ENCODE measurements around the gene HSPA12A.

HSPA12A gene

DNA sequence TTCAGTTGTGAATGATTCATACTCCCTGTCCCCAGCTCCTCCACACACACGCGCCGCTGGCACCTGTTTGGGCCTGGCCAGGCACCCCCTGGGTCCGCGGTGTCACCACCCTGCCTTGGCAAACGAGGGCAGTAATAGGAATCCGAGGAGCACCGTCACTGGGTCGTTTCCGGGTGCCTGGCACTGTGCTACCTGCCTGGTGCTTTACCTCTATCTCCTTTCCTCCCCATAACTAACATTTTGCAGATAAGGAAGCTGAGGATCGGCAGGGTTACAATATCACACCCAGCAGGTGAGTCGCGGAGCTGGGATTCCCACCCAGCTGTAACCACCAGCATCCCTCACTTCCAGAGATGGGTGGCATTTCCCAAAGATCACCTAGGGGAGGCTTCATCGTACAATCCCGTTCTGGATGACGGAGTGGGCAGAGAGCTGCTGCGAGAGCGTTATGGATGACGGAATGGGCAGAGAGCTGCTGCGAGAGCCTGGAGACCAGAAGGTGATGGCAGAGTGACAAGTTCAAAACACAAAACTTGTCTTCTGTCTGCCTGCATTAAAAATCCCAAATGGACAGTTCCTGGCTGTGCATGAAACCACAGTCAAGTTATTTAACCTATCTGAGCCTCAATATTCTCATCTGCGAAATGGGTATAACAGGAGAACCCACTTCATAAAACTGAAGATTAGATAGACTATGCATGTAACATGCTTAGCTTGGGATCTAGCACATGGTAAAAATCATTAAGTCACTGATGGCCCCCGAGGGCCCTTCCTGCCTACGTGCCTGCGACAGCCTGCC lies 1.1 kb upstream of the HSPA12A start:
- no peak for DNase-seq (ENCODE audit: low read depth)

DNA sequence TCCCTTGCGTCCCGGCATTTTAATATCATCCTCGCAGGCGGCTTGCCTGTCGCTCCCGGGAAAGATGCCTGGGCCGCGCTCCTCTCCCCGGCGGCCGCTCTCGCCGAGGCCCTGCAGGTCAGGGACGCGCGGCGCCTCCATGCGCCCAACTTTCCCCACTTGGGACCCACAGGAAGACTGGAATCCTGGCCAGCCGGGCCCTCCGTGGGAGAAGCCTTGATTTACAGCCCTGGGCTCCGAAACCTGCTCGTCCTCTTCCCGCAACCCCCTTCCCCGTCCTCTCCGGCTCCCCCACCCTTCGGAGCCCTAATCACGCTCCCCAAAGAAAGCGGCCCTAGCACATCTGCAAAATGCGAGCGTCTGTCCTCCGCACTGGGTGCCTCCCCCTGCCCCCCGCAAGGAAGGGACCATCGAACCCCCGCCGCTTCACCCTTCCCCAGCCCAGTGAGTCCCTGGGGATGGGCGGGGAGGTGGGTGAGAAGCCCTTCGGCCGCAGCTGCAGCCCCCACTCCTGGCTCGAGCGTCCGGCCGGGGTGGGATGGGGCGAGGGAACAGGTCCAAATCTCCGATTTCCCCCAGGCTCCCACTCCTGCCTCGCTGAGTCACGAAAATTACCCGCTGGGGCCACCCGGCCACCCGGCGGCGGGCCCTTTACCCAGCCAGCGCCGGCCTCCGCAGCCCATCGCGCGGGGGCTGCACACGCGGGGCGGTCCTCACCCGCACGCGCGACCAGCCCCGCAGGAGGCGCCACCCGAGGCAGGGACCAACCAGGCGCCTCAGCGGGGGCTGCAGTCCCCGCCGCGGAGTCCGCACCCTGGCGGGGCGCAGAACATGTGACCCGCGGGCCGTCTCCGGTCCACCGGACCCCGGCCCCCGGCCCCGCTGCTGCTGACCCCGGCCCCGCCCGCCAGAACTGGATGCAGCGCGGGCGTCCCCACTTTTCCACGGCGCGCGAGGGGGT lies 695 bp downstream of the HSPA12A start:
- no peak for DNase-seq (ENCODE audit: low read depth)

DNA sequence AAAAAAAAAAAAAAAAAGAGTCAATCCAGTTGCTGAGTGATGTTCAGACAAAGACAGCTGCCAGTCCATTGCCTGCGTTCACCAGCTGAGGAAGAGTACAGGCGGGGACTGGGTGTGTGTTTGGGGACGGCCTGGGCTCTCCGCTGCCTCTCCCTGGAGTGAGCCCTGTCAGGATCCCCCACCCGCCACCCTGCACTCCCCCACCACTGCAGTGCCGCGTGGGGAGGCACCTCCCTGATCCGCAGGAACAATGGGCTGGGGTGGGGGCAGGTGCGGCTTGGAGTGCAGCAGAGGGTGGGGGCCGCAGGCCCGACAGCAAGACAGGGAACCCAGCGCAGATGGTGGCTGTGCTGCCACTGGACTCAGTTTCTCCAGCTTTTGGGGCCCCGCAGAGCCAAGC lies 1.4 kb downstream of the HSPA12A start:
- no peak for DNase-seq (ENCODE audit: low read depth)

DNA sequence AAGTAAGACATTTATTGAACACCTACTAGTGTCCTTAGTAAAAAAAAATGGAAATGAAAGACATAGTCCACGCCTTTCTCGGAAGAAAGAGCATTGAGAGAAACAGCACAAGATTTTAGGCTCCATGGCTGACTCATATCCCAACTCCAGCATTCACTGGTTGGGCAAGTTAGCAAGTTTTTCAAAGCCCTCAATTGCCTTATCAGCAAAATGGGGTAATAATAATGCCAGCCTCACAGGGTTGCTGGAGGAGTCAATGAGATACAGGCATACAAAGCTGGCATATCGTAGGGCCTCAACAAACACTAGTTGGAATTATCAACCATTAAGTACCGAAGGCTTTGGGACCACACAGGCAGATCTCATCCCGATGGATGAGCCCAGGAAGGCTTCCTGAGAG lies 4.0 kb downstream of the HSPA12A start:
- DNase-seq (ENCODE audit: low read depth), result no peak

DNA sequence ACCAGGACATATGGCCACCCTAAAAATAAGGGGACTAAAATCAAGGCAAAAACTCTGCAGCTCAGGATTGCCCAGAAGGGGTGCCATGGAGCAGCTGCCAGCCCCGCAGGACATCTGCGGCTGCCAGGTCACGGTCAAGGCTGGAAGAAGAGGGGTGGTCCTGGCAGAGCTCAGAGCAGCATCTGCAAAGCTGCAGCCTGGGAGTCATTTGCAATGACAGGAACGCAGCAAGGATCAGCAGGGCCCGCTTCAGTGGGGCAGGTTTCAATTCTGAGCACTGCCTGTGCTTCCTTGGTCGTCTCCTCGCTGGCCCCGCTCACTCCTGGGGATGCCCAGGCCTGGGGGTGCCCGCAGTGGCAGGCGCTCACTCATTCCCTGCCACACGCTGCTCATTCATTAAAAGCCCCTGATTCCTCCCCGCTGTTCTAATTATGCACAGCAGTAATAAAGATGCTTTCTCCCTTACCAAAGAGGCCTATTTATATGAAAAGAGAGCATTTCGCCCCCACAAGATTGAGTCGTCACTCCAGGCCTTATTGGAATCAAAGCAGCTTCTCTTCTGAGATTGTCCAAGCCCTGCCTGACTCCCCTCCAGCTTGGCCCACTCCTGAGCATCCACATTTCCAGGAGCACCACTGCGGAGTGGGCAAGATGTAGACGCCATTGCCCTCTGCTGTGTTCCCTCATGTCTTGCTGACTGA lies 4.6 kb downstream of the HSPA12A start:
- DNase-seq (ENCODE audit: low read depth), result no peak

DNA sequence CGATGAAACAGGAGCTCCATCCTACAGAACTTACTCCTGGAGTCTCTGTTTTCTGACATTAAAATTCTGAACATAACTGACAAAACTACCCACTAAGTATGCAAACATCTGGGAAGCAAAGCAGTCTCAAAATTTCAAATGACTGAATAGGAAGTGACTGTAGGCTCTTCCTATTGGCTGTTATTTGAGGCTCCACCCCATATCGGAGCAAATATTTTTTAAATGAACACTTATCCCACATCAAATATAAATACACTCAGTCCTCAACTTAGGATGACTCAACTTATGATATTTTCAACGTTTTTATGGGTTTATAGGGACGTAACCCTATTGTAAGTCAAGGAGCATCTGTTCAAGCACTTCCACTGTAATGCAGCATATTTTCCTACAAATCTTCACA lies 8.8 kb downstream of the HSPA12A start:
- DNase-seq (ENCODE audit: low read depth), result no peak

DNA sequence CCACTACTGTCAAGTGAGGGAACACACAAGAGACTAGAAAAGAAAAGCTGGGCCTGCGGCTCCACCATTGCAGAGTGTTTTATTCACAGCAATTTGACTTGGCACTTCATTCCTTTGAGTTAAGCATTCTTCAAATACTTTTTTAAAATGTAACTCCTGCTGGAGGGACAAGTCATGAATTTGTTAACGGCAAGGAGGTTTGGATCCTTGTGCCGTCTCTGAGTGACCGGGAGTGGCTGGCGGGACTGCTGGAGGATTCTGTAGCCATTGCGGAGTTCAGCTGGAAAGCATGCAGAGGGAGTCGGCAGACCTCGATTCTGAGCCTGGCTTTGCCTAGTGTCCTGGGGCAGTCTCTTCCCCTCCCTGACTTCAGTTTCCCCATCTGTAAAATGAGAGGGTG lies 9.8 kb downstream of the HSPA12A start:
- no peak for DNase-seq (ENCODE audit: low read depth)

DNA sequence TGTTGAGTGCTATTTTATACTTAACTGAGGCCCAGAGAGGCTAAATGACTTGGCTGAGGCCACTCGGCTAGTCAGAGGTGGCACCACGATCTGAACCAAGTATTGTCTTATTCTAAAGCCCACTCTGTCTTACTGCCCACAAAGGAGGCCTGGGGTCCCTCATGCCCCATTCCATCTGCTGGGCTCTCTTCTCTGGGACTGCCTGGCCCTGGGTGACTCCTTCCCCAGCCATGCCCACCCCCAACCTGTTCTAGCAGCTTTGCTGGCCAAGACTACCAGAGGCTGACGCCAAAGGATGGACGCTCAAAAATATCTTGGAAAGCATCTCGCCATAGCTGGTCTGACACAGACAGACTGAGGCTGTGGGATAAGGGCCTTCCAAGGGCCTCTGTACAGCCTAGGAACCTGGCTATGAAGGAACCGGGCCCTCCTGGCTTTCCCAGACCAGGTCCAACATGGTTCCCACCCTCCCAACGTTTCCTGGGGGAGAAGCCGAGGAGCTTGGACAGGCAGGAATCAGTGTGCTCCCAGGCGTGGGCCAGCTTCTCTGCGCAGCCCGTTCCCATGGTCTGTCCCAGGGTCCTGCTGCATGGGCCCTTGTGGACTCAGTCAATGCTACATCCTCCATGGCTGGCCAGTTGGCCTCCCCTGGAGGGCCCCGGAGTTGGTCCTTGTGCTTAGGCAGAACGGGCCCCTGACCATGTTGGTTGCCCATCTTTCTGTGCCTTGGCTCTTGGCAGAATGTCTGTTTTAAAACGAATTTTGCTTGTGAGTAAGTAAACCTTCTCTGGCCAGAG lies 11.7 kb downstream of the HSPA12A start:
- DNase-seq (ENCODE audit: low read depth), result no peak

DNA sequence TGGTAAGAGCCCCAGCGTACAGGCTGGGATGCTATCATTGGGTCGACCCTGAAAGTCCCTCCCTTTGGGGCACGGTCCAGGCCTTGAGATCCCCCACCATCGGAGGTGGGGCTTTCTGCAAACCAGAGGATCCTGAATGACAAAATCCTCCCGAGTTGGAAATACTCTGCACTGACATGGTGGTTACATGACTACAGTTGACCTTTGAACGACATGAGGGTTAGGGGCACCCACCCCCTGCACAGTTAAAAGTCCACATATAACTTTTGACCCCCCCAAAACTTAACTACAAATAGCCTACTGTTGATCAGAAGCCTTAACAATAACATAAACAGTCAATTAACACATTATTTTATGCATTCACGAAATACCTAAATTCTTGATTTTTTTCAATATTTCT lies 13.1 kb downstream of the HSPA12A start:
- no peak for DNase-seq (ENCODE audit: low read depth)

DNA sequence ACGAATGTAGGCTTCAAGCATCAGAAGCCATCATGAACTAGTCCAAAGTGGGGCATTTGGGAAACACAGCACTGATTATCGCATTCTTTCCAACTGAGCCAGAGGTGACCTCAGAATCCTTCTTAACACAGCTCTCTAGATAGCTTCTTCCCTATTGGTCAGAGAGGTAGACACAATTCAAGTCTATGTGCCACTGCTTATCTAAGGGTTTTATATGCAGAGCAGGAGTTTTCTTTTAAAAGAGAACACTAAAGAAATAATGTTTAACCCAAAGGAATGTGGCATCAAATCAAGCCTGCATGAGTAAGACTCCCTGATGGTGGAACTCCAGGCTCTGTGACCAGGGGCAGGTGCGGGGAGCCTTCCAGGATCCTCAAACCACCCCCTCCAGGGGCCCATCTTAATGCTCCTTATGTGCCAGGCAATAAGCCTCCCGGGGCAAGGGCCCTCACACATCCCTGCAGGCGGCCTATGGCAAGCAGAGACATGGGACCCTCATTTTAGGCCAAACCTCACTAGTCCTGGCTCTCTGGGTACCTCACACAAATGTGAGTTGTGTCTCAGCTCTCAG lies 13.8 kb downstream of the HSPA12A start:
- DNase-seq (ENCODE audit: low read depth), result no peak

DNA sequence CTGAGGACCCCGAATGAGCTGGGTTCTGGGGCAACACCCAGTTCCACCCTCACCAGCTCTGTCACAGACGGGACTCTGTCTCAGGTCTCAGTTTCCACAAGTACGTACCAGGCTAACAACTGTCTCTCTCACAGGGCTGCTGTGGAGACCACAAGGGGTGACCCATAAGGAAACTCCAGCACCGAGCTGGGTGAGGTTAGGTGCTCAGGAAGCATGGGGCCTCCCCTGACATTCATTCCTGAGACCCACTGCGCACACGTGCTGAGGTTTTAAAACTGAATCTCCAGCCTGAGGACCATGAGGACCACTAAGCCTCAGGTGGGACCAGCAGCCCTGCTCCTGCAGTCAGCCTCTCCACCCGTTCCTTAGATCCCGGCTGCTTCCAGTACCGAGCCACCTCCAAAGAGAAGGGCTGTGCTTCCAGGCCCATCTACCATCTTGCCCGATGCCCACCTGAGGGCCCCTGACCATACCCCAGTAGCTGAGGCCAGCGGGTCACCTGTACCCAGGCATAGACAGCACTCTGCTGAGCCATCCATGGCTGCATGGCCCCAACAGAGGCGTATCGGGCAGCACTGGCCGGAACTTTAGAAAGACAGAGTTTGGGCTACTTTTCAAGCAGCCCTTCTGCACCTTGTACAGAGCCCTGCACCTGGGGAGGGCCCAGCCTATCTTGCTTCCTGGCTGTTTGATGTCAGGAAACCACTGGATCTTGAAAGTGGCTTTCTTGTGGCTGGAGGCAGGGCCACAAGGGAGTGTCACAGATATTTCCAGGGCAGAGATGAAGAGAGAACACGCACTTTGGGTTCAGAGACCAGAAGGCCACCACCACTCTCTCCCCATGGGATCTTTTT lies 18.7 kb downstream of the HSPA12A start:
- no peak for DNase-seq (ENCODE audit: low read depth)

DNA sequence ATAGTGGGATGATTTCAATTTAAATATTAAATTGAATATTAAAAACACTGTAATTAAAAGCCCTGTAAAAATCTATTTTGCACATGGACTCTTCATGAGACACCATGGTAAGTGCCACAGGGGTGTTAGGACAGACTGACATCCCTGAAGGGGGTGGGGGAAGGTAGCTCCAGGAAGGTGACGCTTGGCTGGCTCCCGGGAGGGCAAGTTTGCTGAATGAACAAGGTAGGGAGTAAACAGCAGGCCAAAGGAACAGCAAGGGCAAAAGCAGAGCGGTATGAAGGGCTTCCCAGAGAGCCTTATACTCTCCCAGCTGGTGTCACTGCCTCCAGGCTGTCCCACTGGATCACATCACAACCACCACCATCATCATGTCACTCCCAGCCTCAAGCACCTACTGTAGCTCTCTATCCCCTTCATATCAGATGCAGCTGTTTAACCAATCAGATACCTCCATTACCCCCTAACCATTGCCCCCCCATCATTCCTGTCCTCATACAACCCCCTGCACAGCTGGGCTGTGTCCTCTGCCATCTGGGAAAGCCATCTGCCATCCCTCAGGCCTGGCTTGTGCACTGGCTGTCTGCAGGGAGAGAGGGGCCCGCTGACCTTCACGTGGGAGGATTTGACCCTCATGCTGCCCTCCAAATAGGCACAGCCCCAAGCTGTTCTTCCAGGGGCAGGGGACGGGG lies 19.5 kb downstream of the HSPA12A start:
- DNase-seq (ENCODE audit: low read depth), result no peak

DNA sequence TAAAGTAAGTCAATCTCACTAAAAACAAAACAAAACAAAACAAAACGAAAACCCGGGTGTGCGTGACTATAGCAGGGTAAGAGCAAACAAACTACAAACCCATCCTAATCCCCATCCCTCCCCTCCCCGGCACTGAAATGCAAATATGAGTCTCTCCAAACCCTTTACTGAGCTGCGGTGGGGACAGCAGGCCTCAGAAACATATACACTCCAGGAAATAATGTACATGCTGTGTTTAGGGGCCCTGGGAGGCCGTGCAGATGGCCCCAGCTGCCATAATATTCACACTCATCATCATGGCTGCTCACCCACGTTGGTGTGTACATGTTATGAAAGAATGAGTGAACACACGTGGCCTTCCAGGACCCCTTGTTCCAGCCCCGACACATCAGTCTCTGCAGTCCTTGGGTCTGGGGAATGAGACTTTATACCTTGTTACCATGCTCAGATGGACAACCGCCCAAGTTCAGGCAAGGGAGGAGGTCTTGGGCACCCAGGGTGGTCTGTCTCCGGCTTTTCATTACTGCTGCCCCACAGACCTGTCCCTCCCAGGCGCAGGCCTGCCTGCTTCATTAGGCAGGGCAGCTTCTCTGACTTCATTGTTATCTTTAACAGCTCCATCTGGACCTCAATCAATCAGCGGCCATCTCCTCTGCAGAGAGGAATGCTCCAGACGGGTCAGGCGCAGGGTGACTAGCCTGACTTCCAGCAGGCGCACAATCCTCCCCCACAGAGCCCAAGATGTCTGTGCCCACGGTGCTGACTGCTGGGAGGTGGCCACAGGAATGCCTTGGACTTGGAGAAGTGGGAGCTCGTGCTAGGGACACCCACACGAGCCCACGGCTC lies 20.6 kb downstream of the HSPA12A start:
- DNase-seq (ENCODE audit: low read depth), result no peak

DNA sequence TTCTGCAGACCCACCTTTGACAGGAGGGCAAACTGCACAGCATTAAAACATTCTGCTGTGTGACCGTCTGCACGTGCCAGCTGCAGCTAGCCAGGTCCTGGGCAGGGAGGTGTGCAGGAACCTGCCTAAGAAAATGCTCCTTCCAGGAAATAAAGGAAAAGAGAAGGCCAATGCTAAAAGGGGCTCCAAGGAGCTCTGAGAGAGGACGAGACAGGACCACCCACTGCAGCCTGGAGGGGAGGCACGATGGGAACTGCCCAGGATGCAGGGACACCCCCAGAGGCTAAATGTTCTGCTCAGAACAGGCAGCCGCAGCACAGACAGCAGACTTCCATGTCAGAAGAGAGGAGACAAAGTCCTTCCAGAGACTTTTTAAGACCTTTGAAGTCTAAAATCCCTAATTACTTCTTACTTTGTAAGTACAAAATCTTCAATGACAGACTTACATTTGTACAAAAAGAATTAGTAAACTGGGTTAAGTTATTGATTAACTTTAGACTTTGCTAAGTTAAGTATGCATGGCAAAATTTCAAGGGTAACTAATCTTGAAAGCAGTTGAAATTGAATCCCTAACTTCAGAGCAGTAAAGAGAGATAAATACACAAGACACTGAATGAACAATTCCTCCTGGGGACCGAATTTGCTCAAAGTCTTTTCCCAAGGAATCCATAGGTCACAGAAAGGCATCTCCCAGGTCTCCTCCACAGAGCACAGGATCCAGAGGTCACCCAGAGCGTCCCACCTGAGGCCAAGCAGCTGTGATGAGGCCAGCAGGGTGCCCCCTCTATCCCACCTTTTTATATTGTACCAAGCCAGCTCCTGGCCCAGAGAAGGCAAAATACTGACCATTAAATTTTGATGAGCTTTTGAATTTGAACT lies 21.5 kb downstream of the HSPA12A start:
- no peak for DNase-seq (ENCODE audit: low read depth)

DNA sequence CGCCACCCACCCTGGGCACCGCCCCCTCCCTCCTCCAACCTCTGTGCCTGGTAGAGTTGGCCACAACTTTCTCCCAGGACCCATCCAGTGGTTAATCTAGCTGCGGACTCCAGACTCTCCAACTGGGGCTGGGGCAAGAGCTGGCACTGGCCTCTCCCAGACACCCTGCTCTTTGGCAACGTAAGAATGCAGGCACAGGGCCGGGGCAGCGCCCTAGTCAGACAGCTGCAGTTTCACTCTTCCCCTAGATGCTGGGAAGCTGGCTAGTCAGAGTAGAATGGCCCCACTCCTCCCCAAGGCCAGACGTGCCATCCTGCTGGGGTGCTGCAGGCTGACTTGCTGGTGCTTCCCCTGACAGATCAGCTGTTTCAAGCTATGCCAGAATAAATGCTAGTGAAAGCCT lies 22.1 kb downstream of the HSPA12A start:
- DNase-seq (ENCODE audit: low read depth), result no peak

DNA sequence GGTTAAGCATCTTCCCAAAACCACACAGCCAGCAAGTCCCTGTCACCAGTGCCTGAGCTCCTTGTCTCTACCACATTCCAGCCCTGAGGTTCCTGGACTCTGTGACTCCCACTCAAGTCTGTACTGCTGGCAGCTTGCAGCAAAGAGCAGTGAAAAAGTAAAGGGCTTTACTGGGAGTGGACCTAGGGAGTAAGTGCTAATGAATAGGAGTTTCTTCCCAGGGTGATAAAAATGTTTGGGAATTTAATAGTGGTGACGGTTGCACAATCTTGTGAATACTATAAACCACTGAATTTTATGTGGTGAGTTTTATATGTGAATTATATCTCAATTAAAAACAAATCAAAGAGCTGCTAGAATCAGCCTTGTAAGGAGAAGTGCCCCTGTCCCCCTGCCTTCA lies 22.6 kb downstream of the HSPA12A start:
- no peak for DNase-seq (ENCODE audit: low read depth)

DNA sequence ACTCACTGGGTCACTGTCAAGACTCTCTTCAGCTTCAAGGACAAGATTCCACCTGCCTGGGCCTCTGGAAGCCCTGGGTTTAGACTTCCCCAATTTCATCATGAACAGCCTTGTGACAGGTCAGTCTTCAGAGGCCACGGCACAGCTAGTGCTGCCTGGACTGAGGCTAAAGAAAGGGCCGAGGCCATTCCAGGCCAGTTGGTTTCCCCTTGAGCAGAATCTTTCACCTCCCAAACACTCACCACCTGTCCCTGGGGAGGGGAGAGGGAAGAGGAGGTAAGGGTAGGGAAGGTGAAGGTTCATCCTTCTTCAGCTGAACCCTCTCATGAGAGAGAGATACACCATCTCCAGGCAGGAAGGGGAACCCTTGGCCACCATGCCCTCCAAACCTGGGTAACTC lies 24.3 kb downstream of the HSPA12A start:
- DNase-seq (ENCODE audit: low read depth), result no peak

DNA sequence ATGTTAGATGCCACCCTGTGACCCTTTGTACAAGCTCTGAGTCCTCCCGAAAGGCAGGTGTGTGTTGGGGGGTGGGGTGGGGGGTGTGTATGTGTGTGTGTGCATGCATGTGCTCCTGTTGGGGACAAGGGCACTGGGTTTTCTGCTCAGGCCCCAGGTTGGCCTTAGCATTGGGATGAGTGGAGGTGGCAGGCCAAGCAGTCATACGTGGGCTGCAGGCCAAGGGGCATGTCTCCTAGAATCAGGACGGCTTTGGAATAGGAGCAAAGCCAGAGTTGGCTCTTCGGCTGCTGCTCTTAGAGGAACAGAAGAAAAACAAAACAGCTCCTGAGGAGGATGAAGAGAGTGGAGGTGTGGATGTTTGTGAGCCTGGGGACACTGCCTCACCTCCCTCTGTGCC lies 26.0 kb downstream of the HSPA12A start:
- DNase-seq (ENCODE audit: low read depth), result no peak
